Cardiac fibroblast (primary cell): ENCODE results near the gene GPR151.

Experiments used
- DNase-seq, 2 donors: peaks; one replicate each; pipeline versions ENCODE4 v3.0.0 to v3.0.0-alpha.2; 2010; ENCODE audit warnings: low read depth in 2 of 2
- H3K4me3 ChIP-seq, 2 donors: replicated peaks in 1 of 2; 1 replicate in 1 of 2; 2 replicates in 1 of 2; pipeline ENCODE4 v1.5.1; 2011; ENCODE audit warnings: low read depth in 2 of 2, low read length in 2 of 2, mild to moderate bottlenecking in 2 of 2, moderate library complexity in 1 of 2
- TF ChIP-seq, protein P1 (sequence below): IDR thresholded peaks from one replicate; pipeline ENCODE4 v1.5.1; 2011; ENCODE audit warnings: low read depth, mild to moderate bottlenecking, low read length, inconsistent platforms

The GPR151 gene

DNA sequence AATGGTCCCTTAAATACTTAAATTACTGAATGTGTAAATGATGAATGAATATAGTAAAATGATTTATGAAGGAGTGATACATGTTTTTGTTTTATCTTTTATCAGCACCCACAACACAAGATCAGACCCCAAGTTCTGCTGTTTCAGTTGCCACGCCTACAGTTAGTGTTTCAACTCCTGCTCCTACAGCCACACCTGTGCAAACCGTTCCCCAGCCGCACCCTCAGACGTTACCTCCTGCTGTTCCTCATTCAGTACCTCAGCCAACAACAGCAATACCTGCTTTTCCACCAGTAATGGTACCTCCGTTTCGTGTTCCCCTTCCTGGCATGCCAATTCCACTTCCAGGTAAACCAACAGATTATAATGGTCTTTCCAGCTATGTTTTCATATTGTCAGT is 52.5 kb downstream of the GPR151 start:
- TF ChIP-seq, protein P1, sequence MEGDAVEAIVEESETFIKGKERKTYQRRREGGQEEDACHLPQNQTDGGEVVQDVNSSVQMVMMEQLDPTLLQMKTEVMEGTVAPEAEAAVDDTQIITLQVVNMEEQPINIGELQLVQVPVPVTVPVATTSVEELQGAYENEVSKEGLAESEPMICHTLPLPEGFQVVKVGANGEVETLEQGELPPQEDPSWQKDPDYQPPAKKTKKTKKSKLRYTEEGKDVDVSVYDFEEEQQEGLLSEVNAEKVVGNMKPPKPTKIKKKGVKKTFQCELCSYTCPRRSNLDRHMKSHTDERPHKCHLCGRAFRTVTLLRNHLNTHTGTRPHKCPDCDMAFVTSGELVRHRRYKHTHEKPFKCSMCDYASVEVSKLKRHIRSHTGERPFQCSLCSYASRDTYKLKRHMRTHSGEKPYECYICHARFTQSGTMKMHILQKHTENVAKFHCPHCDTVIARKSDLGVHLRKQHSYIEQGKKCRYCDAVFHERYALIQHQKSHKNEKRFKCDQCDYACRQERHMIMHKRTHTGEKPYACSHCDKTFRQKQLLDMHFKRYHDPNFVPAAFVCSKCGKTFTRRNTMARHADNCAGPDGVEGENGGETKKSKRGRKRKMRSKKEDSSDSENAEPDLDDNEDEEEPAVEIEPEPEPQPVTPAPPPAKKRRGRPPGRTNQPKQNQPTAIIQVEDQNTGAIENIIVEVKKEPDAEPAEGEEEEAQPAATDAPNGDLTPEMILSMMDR = no peak
- no peak overlapping the region for H3K4me3 ChIP-seq
- no peak for DNase-seq
